ENCODE data around the gene TASP1.

Gene TASP1

GRCh38 chr20:13670160-13670559 is 31.4 kb upstream of the TASP1 start:
- Histone ChIP-seq H3K4me2 (ENCODE audit: low read length) (no peak overlapping the region), H3K27ac (ENCODE audit: low read depth, low read length) (no peak overlapping the region), H2BK12ac (ENCODE audit: low read length) (no peak overlapping the region), H2AFZ (ENCODE audit: insufficient read depth, low read length, poor library complexity) (no peak overlapping the region), H3K79me2 (ENCODE audit: control insufficient read depth, insufficient read depth, low read length, poor library complexity) (no peaks in the 10 kb centered on the region), H3K9ac (ENCODE audit: low read length) (no peak overlapping the region), H2BK120ac (ENCODE audit: insufficient read depth, low read length, poor library complexity) (no peak overlapping the region), H3K9me3 (ENCODE audit: insufficient read depth, low read depth, low read length) (no peaks in the 10 kb centered on the region), H4K8ac (ENCODE audit: low read depth, low read length) (no peak overlapping the region), H3K4me1 (ENCODE audit: control insufficient read depth in 1 of 2, insufficient read depth in 2 of 2, low read length in 2 of 2) (no peaks in the 10 kb centered on the region), H3K23ac (ENCODE audit: low read length) (no peak overlapping the region), H3K79me1 (ENCODE audit: low read length) (no peaks in the 10 kb centered on the region), H3K14ac (ENCODE audit: low read length) (no peak overlapping the region), H2AK5ac (ENCODE audit: low read length) (no peak overlapping the region), H4K12ac (ENCODE audit: low read depth, low read length) (no peak overlapping the region), H3K4ac (ENCODE audit: low read depth, low read length) (no peak overlapping the region), H4K91ac (ENCODE audit: low read depth, low read length) (no peak overlapping the region), H2BK5ac (ENCODE audit: low read depth, low read length, poor library complexity) (no peak overlapping the region), H3K18ac (ENCODE audit: low read length) (no peak overlapping the region), H3K27me3 (ENCODE audit: insufficient read depth, low read length) (no peaks in the 10 kb centered on the region), H3K4me3 (ENCODE audit: low read depth, low read length) (no peak overlapping the region), H3K36me3 (ENCODE audit: control insufficient read depth in 1 of 2, insufficient read depth in 2 of 2, low read length in 2 of 2) (no peaks in the 10 kb centered on the region)
- no peak for DNase-seq

GRCh38 chr20:13665709-13666395 is 27.1 kb upstream of the TASP1 start:
- H3K36me3 ChIP-seq (ENCODE audit: control insufficient read depth in 1 of 2, insufficient read depth in 2 of 2, low read length in 2 of 2) = no peaks in the 10 kb centered on the region
- no peak for DNase-seq
- H3K4me3 ChIP-seq (ENCODE audit: low read depth, low read length) = no peak overlapping the region
- H4K12ac ChIP-seq (ENCODE audit: low read depth, low read length) = no peak overlapping the region
- no peak overlapping the region for H2BK12ac ChIP-seq (ENCODE audit: low read length)
- H4K91ac ChIP-seq (ENCODE audit: low read depth, low read length) = no peak overlapping the region
- H3K23ac ChIP-seq (ENCODE audit: low read length) = no peak overlapping the region
- no peak overlapping the region for H3K18ac ChIP-seq (ENCODE audit: low read length)
- no CpG with 5 or more reads among the region's 7 CpGs for whole genome bisulfite sequencing (ENCODE audit: extremely low coverage, insufficient coverage, insufficient read length)
- H3K9me3 ChIP-seq (ENCODE audit: insufficient read depth, low read depth, low read length) = no peaks in the 10 kb centered on the region
- H4K8ac ChIP-seq (ENCODE audit: low read depth, low read length) = no peak overlapping the region
- no peak overlapping the region for H3K9ac ChIP-seq (ENCODE audit: low read length)
- no peak overlapping the region for H2AK5ac ChIP-seq (ENCODE audit: low read length)
- no peak overlapping the region for H3K27ac ChIP-seq (ENCODE audit: low read depth, low read length)
- no peak overlapping the region for H2BK5ac ChIP-seq (ENCODE audit: low read depth, low read length, poor library complexity)
- no peaks in the 10 kb centered on the region for H3K79me1 ChIP-seq (ENCODE audit: low read length)
- H3K4me2 ChIP-seq (ENCODE audit: low read length) = no peak overlapping the region
- no peaks in the 10 kb centered on the region for H3K27me3 ChIP-seq (ENCODE audit: insufficient read depth, low read length)
- H3K4ac ChIP-seq (ENCODE audit: low read depth, low read length) = no peak overlapping the region
- no peaks in the 10 kb centered on the region for H3K79me2 ChIP-seq (ENCODE audit: control insufficient read depth, insufficient read depth, low read length, poor library complexity)
- H2AFZ ChIP-seq (ENCODE audit: insufficient read depth, low read length, poor library complexity) = no peak overlapping the region
- H3K4me1 ChIP-seq (ENCODE audit: control insufficient read depth in 1 of 2, insufficient read depth in 2 of 2, low read length in 2 of 2) = no peaks in the 10 kb centered on the region
- no peak overlapping the region for H3K14ac ChIP-seq (ENCODE audit: low read length)
- no peak overlapping the region for H2BK120ac ChIP-seq (ENCODE audit: insufficient read depth, low read length, poor library complexity)

- Histone ChIP-seq H3K4me3 (ENCODE audit: low read depth, low read length) (no peak overlapping the region), H3K14ac (ENCODE audit: low read length) (no peak overlapping the region), H4K12ac (ENCODE audit: low read depth, low read length) (no peak overlapping the region), H4K91ac (ENCODE audit: low read depth, low read length) (no peak overlapping the region), H3K4ac (ENCODE audit: low read depth, low read length) (no peak overlapping the region), H2AFZ (ENCODE audit: insufficient read depth, low read length, poor library complexity) (no peak overlapping the region), H3K36me3 (ENCODE audit: control insufficient read depth in 1 of 2, insufficient read depth in 2 of 2, low read length in 2 of 2) (no peaks in the 10 kb centered on the region), H3K4me1 (ENCODE audit: control insufficient read depth in 1 of 2, insufficient read depth in 2 of 2, low read length in 2 of 2) (no peaks in the 10 kb centered on the region), H4K8ac (ENCODE audit: low read depth, low read length) (no peak overlapping the region), H3K79me2 (ENCODE audit: control insufficient read depth, insufficient read depth, low read length, poor library complexity) (no peaks in the 10 kb centered on the region), H3K79me1 (ENCODE audit: low read length) (no peaks in the 10 kb centered on the region), H2AK5ac (ENCODE audit: low read length) (no peak overlapping the region), H3K18ac (ENCODE audit: low read length) (no peak overlapping the region), H3K27me3 (ENCODE audit: insufficient read depth, low read length) (no peaks in the 10 kb centered on the region), H2BK5ac (ENCODE audit: low read depth, low read length, poor library complexity) (no peak overlapping the region), H3K4me2 (ENCODE audit: low read length) (no peak overlapping the region), H3K9me3 (ENCODE audit: insufficient read depth, low read depth, low read length) (no peaks in the 10 kb centered on the region), H3K23ac (ENCODE audit: low read length) (no peak overlapping the region), H3K27ac (ENCODE audit: low read depth, low read length) (no peak overlapping the region), H3K9ac (ENCODE audit: low read length) (no peak overlapping the region), H2BK12ac (ENCODE audit: low read length) (no peak overlapping the region), H2BK120ac (ENCODE audit: insufficient read depth, low read length, poor library complexity) (no peak overlapping the region)
- no CpG with 5 or more reads among the region's 11 CpGs for WGBS (ENCODE audit: extremely low coverage, insufficient coverage, insufficient read length)
- DNase-seq = no peak
Measured at GRCh38 chr20:13661070-13661685, 22.4 kb upstream of the TASP1 start.

- no peak overlapping the region for H3K4me3 ChIP-seq (ENCODE audit: low read depth, low read length)
- no CpG with 5 or more reads among the region's 3 CpGs for whole genome bisulfite sequencing (ENCODE audit: extremely low coverage, insufficient coverage, insufficient read length)
- no peak overlapping the region for H3K4me2 ChIP-seq (ENCODE audit: low read length)
- H2BK120ac ChIP-seq (ENCODE audit: insufficient read depth, low read length, poor library complexity) = no peak overlapping the region
- H3K4me1 ChIP-seq (ENCODE audit: control insufficient read depth in 1 of 2, insufficient read depth in 2 of 2, low read length in 2 of 2) = no peaks in the 10 kb centered on the region
- no peak overlapping the region for H4K91ac ChIP-seq (ENCODE audit: low read depth, low read length)
- no peak overlapping the region for H2BK12ac ChIP-seq (ENCODE audit: low read length)
- no peak overlapping the region for H3K18ac ChIP-seq (ENCODE audit: low read length)
- H3K9ac ChIP-seq (ENCODE audit: low read length) = no peak overlapping the region
- H4K12ac ChIP-seq (ENCODE audit: low read depth, low read length) = no peak overlapping the region
- no peaks in the 10 kb centered on the region for H3K79me1 ChIP-seq (ENCODE audit: low read length)
- no peaks in the 10 kb centered on the region for H3K9me3 ChIP-seq (ENCODE audit: insufficient read depth, low read depth, low read length)
- H4K8ac ChIP-seq (ENCODE audit: low read depth, low read length) = no peak overlapping the region
- no peak for DNase-seq
- no peak overlapping the region for H3K23ac ChIP-seq (ENCODE audit: low read length)
- H3K79me2 ChIP-seq (ENCODE audit: control insufficient read depth, insufficient read depth, low read length, poor library complexity) = no peaks in the 10 kb centered on the region
- no peak overlapping the region for H3K14ac ChIP-seq (ENCODE audit: low read length)
- no peak overlapping the region for H2AFZ ChIP-seq (ENCODE audit: insufficient read depth, low read length, poor library complexity)
- H3K27ac ChIP-seq (ENCODE audit: low read depth, low read length) = no peak overlapping the region
- H3K27me3 ChIP-seq (ENCODE audit: insufficient read depth, low read length) = no peaks in the 10 kb centered on the region
- H3K4ac ChIP-seq (ENCODE audit: low read depth, low read length) = no peak overlapping the region
- H2BK5ac ChIP-seq (ENCODE audit: low read depth, low read length, poor library complexity) = no peak overlapping the region
- H2AK5ac ChIP-seq (ENCODE audit: low read length) = no peak overlapping the region
- H3K36me3 ChIP-seq (ENCODE audit: control insufficient read depth in 1 of 2, insufficient read depth in 2 of 2, low read length in 2 of 2) = no peaks in the 10 kb centered on the region
Measured at GRCh38 chr20:13659288-13659687, 20.6 kb upstream of the TASP1 start.
